GM19240 (cell line): ENCODE results near the gene CHI3L2.
A peak's percentile ranks its signal among the peaks of the same experiment; 100 is the strongest.
"Not testable (repeated sequence)": the region's sequence is repeated elsewhere in the genome, so short reads cannot be mapped to it uniquely, and the experiment has no call there.

Source experiments
- DNase-seq: peaks from one replicate; pipeline ENCODE4 v3.0.0; 2011; ENCODE audit warnings: low spot score; ENCODE audit not compliant: insufficient read length

The CHI3L2 gene

GRCh38 chr1:111201275-111202090, 26.0 kb upstream of the CHI3L2 start:
- no peak for DNase-seq

GRCh38 chr1:111202366-111202706, 25.2 kb upstream of the CHI3L2 start:
- DNase-seq: no peak

GRCh38 chr1:111202707-111203623, 24.5 kb upstream of the CHI3L2 start:
- DNase-seq: no peak

- peak; percentile 50 for DNase-seq
These were observed 23.8 kb upstream of the CHI3L2 start for GRCh38 chr1:111203681-111204200.

GRCh38 chr1:111204201-111204982, 23.1 kb upstream of the CHI3L2 start:
- no peak for DNase-seq

- DNase-seq: no peak
These were observed 22.4 kb upstream of the CHI3L2 start for GRCh38 chr1:111204983-111205713.

GRCh38 chr1:111205714-111206050, 21.8 kb upstream of the CHI3L2 start:
- no peak for DNase-seq

- DNase-seq: no peak
These were observed 18.6 kb upstream of the CHI3L2 start for GRCh38 chr1:111208921-111209320.

GRCh38 chr1:111209622-111210021, 17.9 kb upstream of the CHI3L2 start:
- no peak for DNase-seq

- no peak for DNase-seq
These were observed 15.6 kb upstream of the CHI3L2 start for GRCh38 chr1:111211921-111212320.

- no peak for DNase-seq
These were observed 14.7 kb upstream of the CHI3L2 start for GRCh38 chr1:111212634-111213335.

GRCh38 chr1:111213412-111213811, 14.1 kb upstream of the CHI3L2 start:
- no peak for DNase-seq

- no peak for DNase-seq
These were observed 13.3 kb upstream of the CHI3L2 start for GRCh38 chr1:111214074-111214801.

GRCh38 chr1:111214884-111215283, 12.6 kb upstream of the CHI3L2 start:
- DNase-seq: no peak

GRCh38 chr1:111215285-111215684, 12.2 kb upstream of the CHI3L2 start:
- not testable (repeated sequence) for DNase-seq

- DNase-seq: no peak
These were observed 10.8 kb upstream of the CHI3L2 start for GRCh38 chr1:111216751-111217150.

GRCh38 chr1:111217183-111217910, 10.2 kb upstream of the CHI3L2 start:
- no peak for DNase-seq

- DNase-seq: no peak
These were observed 8.6 kb upstream of the CHI3L2 start for GRCh38 chr1:111218701-111219556.
